ES-I3 (cell line): ENCODE measurements around the gene SGCB.

Experiments used
- H3K36me3 ChIP-seq: 2 replicates; pipeline ENCODE4 v1.6.1; 2013; ENCODE audit warnings: mild to moderate bottlenecking, low read length, control low read depth, moderate library complexity; ENCODE audit not compliant: insufficient read depth
- H3K4me1 ChIP-seq: 2 replicates; pipeline ENCODE4 v1.6.1; 2013; ENCODE audit warnings: mild to moderate bottlenecking, control low read depth, low read length; ENCODE audit not compliant: insufficient read depth
- H3K9ac ChIP-seq: 2 replicates; pipeline ENCODE4 v1.6.1; 2013; ENCODE audit warnings: low read depth, mild to moderate bottlenecking, low read length, moderate library complexity
- H3K9me3 ChIP-seq: 2 replicates; pipeline ENCODE4 v1.6.1; 2013; ENCODE audit warnings: mild to moderate bottlenecking, low read length, moderate library complexity; ENCODE audit not compliant: control insufficient read depth, insufficient read depth

The SGCB gene

DNA sequence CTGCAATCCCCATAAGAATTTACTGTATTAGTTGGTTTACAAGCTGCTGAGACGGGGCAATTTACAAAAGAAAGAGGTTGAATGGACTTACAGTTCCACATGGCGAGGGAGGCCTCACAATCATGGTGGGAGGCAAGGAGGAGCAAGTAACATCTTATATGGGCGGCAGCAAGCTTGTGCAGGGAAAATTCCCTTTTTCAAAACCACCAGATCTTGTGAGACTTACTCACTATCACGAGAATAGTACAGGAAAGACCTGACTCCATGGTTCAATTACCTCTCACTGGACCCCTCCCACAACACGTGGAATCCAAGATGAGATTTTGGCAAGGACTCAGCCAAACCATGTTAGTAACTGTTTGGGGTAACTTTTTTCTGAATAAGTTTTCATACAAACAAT, 11.2 kb upstream of the SGCB start:
- Histone ChIP-seq H3K36me3 (no peaks in the 10 kb centered on the region), H3K9me3 (0 out of 2 replicates have a peak, but pooled peaks cover 3% of the 10 kb centered on the region), H3K4me1 (peaks cover 5% of the 10 kb centered on the region), H3K9ac (no peak overlapping the region)

DNA sequence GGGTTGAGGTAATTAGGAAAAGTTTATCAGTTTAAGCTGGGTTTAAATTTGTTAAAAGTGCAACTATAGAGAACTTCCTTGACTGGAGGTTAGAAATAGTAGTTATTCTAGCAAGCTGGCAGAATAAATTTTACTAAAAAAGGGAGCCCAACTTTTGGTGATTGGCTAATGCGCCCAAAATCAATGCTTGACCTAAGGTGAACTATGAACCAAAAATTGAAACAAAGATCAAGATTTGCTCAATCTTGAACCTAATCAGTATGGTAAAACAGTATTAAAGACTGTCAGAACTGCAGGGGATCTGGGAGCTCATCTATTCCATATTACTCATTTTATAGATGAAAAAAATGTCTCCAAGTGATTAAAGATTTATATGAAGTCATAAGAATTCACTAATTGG, 6.9 kb upstream of the SGCB start:
- Histone ChIP-seq H3K4me1 (no peaks in the 10 kb centered on the region), H3K9me3 (0 out of 2 replicates have a peak, but pooled peaks cover 3% of the 10 kb centered on the region), H3K36me3 (no peaks in the 10 kb centered on the region), H3K9ac (no peak overlapping the region)

DNA sequence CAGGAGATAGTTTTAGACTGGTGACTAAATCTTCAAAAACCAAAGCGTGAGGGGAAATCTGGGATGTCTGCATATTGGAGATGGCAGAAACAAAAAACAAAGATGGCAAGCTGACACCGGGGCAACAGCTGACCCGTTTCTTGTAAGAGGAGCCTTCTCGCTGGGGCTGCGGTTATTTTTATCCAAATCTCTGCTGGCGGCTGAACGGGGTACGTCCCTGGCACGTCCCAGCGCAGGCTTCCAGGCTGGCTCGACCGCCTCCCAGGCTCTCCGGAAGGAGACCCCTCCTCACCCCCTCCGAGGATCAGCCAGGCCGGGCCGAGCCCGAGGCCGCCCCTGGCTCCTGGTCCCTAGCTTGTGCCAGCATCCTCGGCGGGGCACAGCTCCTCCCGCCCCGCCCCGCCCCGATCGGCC, 403 bp downstream of the SGCB start:
- H3K4me1 ChIP-seq = peaks cover 3% of the 10 kb centered on the region; the same call in 1 of the 2 replicates
- no peaks in the 10 kb centered on the region for H3K36me3 ChIP-seq
- H3K9me3 ChIP-seq = no peaks in the 10 kb centered on the region
- peak overlapping the region; percentile 70 for H3K9ac ChIP-seq

DNA sequence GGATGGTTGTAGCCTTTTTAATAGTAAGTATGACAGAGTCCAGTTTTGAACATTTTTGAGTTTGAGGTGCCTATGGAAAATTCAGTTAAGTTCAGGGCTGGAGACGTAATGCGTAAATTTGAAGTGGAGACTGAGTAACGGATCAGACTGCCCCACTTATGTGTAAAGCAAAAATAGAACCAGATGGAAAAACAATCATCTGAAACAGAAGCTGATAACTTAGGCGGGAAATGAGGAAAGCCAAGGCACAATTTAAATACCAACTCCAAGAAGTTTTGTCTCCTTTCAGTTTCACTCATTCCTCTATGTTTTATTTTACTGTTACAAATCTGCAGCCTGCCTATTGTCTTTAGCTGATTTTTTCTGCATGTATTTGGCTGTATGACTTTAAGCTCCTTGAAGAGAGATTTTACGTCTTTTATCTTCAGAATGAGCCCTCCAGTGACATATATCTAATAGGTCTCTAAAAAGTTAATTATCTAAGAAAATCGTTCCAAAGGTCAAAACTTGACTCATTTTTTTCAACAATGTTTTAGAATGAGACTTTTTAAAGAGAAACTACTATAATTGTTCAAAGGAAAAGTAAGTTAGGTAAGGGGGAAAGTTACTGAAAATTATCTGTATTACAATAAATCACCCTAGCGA, 1.1 kb downstream of the SGCB start:
- no peaks in the 10 kb centered on the region for H3K9me3 ChIP-seq
- peak overlapping the region; percentile 70 for H3K9ac ChIP-seq
- no peaks in the 10 kb centered on the region for H3K36me3 ChIP-seq
- peaks cover 3% of the 10 kb centered on the region; the same call in 1 of the 2 replicates for H3K4me1 ChIP-seq

GRCh38 chr4:52035190-52035589, 2.9 kb downstream of the SGCB start:
- Histone ChIP-seq H3K4me1 (peaks cover 3% of the 10 kb centered on the region; the same call in 1 of the 2 replicates), H3K9ac (no peak overlapping the region), H3K9me3 (no peaks in the 10 kb centered on the region), H3K36me3 (peaks cover 5% of the 10 kb centered on the region; the same call in 1 of the 2 replicates)

- no peak overlapping the region for H3K9ac ChIP-seq
- peaks cover 11% of the 10 kb centered on the region; the same call in 1 of the 2 replicates for H3K36me3 ChIP-seq
- no peaks in the 10 kb centered on the region for H3K9me3 ChIP-seq
- H3K4me1 ChIP-seq = peaks cover 3% of the 10 kb centered on the region; the same call in 1 of the 2 replicates
These were observed 6.1 kb downstream of the SGCB start for GRCh38 chr4:52032005-52032404.

DNA sequence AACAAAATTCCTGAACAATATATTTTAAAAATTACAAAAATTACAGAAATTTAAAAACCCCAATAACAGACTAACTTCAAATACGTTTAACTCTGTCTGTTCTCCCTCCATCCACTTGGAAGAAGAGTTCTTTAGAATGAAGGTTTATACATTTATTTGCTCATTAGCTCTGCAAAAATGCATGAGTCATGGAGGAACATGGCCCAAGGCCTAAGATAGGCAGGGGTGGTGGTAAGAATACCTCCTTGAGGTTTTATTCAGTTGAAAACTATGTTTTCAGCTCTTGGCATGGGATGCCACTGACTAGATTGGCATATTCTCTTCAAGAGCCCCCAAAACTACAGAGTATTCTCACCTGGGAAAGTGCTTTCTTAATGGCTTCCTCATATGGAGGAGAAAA, 9.1 kb downstream of the SGCB start:
- Histone ChIP-seq H3K4me1 (no peaks in the 10 kb centered on the region), H3K36me3 (peaks cover 11% of the 10 kb centered on the region; the same call in 1 of the 2 replicates), H3K9me3 (no peaks in the 10 kb centered on the region), H3K9ac (no peak overlapping the region)

DNA sequence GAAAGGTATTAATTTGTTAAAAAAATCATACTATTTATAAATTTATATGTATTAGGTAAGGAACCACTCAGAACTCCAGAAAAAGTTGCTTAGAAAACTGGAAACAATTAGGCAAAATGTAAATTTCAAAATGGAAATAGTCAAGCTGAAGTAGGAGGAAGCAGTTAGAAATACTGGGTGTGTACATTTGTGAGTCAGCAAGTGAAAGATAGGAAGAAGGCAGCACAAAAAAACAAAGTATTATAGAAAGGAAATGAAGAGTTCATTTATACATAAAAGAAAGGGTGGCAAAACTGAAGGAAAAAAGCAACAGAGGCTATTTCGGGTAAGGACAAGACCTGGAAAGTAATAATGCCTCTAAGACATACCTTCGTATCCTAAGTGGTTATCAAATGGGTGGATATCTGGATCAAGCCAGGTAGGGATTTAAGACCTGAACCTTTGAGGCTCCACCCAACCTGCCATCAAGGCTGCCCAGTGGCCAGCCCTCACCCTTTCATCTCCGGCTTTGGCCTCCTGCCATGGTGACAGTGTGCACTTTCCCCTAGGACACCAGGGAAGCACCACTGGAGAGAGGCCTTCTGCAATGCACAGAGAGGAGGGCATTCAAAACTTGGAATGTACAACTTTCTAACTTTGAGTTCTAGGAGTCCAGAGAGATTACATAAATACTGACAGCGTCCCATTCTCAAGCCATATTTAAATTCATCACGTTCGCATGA, 18.0 kb downstream of the SGCB start, which contains the start of gene LRRC66:
TSS of gene LRRC66 (minus strand) at position 428 of the 722 bp plus-strand sequence. CDS start 2,750 bp downstream, outside the sequence.
- Histone ChIP-seq H3K9me3 (no peaks in the 10 kb centered on the region), H3K4me1 (no peaks in the 10 kb centered on the region), H3K9ac (no peak within 1 kb of the TSS), H3K36me3 (no peaks in the 10 kb centered on the region; the same call in 1 of the 2 replicates)

GRCh38 chr4:52017814-52018213, 20.3 kb downstream of the SGCB start:
- H3K36me3 ChIP-seq = no peaks in the 10 kb centered on the region; the same call in 1 of the 2 replicates

GRCh38 chr4:52016981-52017380, 21.1 kb downstream of the SGCB start:
- no peaks in the 10 kb centered on the region for H3K9me3 ChIP-seq
- H3K9ac ChIP-seq = no peak overlapping the region
- no peaks in the 10 kb centered on the region for H3K36me3 ChIP-seq
- H3K4me1 ChIP-seq = no peaks in the 10 kb centered on the region

More at GRCh38 chr4:52017814-52018213, 20.3 kb downstream of the SGCB start:
- H3K9ac ChIP-seq = no peak overlapping the region
- H3K9me3 ChIP-seq = no peaks in the 10 kb centered on the region
- H3K4me1 ChIP-seq = no peaks in the 10 kb centered on the region

DNA sequence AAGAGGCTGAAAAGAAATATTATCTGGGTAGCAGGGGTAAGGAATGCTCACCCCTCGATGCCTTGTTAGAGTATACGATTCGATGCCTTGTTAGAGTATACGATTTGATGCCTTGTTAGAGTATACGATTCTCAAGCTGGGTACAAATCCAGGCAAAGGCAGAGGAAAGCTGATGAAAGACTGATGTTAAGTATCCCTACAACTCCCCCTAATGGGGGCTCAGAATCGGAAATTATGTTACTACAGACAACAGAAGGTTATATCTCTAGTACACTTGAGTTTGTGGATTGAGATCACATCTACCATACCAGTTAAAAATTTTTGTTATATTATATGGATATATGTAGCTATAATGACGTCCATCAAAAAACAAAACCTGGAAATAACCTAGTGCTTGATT, 22.7 kb downstream of the SGCB start:
- H3K9ac ChIP-seq = no peak overlapping the region
- no peaks in the 10 kb centered on the region for H3K9me3 ChIP-seq
- H3K36me3 ChIP-seq = no peaks in the 10 kb centered on the region
- H3K4me1 ChIP-seq = no peaks in the 10 kb centered on the region

DNA sequence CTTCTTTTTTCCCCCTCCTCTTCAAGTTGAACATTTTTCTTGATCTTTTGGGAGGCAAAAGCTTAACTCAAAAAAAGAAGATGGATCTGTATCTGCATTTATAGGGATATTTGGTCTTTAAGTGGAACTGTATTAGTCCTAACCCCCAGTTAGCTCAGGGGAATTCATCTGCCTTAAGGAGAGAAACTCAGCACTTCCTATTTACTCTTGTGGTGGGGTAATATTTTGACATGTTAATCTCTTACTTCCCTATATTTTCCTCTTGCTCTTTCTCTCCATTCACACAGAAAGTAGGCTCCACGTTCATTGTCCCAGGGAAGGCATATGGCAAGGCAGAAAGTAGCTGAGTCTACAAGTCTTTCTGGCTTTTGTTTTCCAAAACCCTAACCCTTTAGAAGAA, 23.2 kb downstream of the SGCB start:
- Histone ChIP-seq H3K9me3 (no peaks in the 10 kb centered on the region), H3K36me3 (no peaks in the 10 kb centered on the region), H3K9ac (no peak overlapping the region), H3K4me1 (no peaks in the 10 kb centered on the region)

- H3K4me1 ChIP-seq = no peaks in the 10 kb centered on the region
- no peaks in the 10 kb centered on the region for H3K36me3 ChIP-seq
- no peaks in the 10 kb centered on the region for H3K9me3 ChIP-seq
These were observed 25.4 kb downstream of the SGCB start for GRCh38 chr4:52012651-52013050.

DNA sequence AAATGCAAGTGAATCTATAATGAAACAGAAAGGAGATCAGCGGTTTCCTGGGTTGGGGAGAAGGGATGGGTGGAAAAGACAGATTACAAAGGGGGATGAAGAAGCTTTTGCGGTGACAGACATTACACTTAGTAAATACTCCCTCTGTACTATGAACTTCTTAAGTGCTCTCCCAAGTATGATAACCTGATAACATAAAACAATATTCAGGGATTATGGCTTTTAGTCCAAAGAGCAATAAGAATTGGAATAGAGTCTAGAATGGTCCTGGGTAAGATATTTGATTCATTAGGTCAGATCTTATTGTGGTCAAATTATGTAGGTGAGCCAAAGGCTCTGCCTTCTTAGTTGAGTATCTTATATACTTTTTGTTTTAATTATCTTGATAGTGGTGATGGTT, 27.1 kb downstream of the SGCB start:
- Histone ChIP-seq H3K36me3 (no peaks in the 10 kb centered on the region), H3K9me3 (no peaks in the 10 kb centered on the region), H3K4me1 (no peaks in the 10 kb centered on the region)

More at GRCh38 chr4:52012651-52013050, 25.4 kb downstream of the SGCB start:
- no peak overlapping the region for H3K9ac ChIP-seq

DNA sequence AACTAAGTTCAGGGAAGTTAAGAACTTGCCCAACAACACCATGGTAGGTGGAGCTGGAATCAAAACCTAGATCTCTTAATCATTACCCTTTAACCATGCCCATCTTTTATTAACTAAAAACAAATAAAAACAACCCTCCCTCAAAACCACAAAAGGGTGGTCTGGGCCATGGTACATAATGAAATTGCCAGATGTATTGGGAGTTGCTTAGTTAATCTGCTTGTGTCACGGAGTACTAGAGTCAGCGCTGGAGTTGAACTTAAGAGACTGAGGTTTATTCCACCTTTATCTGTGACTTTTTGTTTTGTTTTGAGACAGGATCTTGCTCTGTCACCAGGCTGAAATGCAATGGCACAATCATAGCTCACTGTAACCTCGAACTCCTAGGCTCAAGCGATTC, 31.2 kb downstream of the SGCB start:
- Histone ChIP-seq H3K9ac (no peak overlapping the region), H3K4me1 (no peaks in the 10 kb centered on the region), H3K36me3 (no peaks in the 10 kb centered on the region), H3K9me3 (no peaks in the 10 kb centered on the region)

More for the DNA sequence above, 27.1 kb downstream of the SGCB start:
- H3K9ac ChIP-seq = no peak overlapping the region
